ENCODE measurements around the gene RIPK1.

RIPK1 gene

GRCh38 chr6:3033652-3034051 lies 34.6 kb upstream of the RIPK1 start:
- H3K27me3 ChIP-seq, result no peaks in the 10 kb centered on the region
- no peaks in the 10 kb centered on the region for H3K36me3 ChIP-seq
- no peak for TF ChIP-seq CTCF (IDR thresholded peaks at IDR 0.05)
- no peaks in the 10 kb centered on the region for H3K9me3 ChIP-seq
- peaks cover 3 to 8% of the 10 kb centered on the region in 2 experiments for H3K4me1 ChIP-seq (ENCODE audit: control insufficient read depth in 1 of 2, insufficient read depth in 1 of 2, low read depth in 1 of 2, low read length in 1 of 2)
- H3K4me3 ChIP-seq (ENCODE audit: low read depth in 1 of 2, low read length in 1 of 2), result no peak overlapping the region
- H3K27ac ChIP-seq, result no peak overlapping the region

GRCh38 chr6:3035397-3035796 lies 32.9 kb upstream of the RIPK1 start:
- no peaks in the 10 kb centered on the region for H3K9me3 ChIP-seq

GRCh38 chr6:3036861-3037637 lies 31.2 kb upstream of the RIPK1 start:
- Histone ChIP-seq H3K4me3 (ENCODE audit: low read depth in 1 of 2, low read length in 1 of 2) (no peak overlapping the region), H3K27me3 (no peaks in the 10 kb centered on the region), H3K27ac (no peak overlapping the region), H3K4me1 (ENCODE audit: control insufficient read depth in 1 of 2, insufficient read depth in 1 of 2, low read depth in 1 of 2, low read length in 1 of 2) (peaks cover 3 to 8% of the 10 kb centered on the region in 2 experiments), H3K9me3 (no peaks in the 10 kb centered on the region), H3K36me3 (no peaks in the 10 kb centered on the region)
- no peak for TF ChIP-seq CTCF (IDR thresholded peaks at IDR 0.05)

More at GRCh38 chr6:3035397-3035796, 32.9 kb upstream of the RIPK1 start:
- Histone ChIP-seq H3K36me3 (no peaks in the 10 kb centered on the region), H3K27ac (no peak overlapping the region), H3K4me3 (ENCODE audit: low read depth in 1 of 2, low read length in 1 of 2) (no peak overlapping the region), H3K27me3 (no peaks in the 10 kb centered on the region), H3K4me1 (ENCODE audit: control insufficient read depth in 1 of 2, insufficient read depth in 1 of 2, low read depth in 1 of 2, low read length in 1 of 2) (peaks cover 3 to 8% of the 10 kb centered on the region in 2 experiments)
- no peak for TF ChIP-seq CTCF (IDR thresholded peaks at IDR 0.05)

- Histone ChIP-seq H3K27ac (no peak overlapping the region), H3K27me3 (no peaks in the 10 kb centered on the region), H3K4me3 (ENCODE audit: low read depth in 1 of 2, low read length in 1 of 2) (no peak overlapping the region), H3K4me1 (ENCODE audit: control insufficient read depth in 1 of 2, insufficient read depth in 1 of 2, low read depth in 1 of 2, low read length in 1 of 2) (peaks cover 3 to 8% of the 10 kb centered on the region in 2 experiments), H3K36me3 (no peaks in the 10 kb centered on the region), H3K9me3 (no peaks in the 10 kb centered on the region)
- TF ChIP-seq CTCF (IDR thresholded peaks at IDR 0.05), result no peak
Observed at GRCh38 chr6:3037638-3038365, 30.5 kb upstream of the RIPK1 start.

GRCh38 chr6:3039384-3039783 lies 28.9 kb upstream of the RIPK1 start:
- no peak overlapping the region for H3K27ac ChIP-seq
- H3K4me3 ChIP-seq (ENCODE audit: low read depth in 1 of 2, low read length in 1 of 2), result no peak overlapping the region
- no peak for TF ChIP-seq CTCF (IDR thresholded peaks at IDR 0.05)
- H3K36me3 ChIP-seq, result no peaks in the 10 kb centered on the region
- H3K4me1 ChIP-seq (ENCODE audit: control insufficient read depth in 1 of 2, insufficient read depth in 1 of 2, low read depth in 1 of 2, low read length in 1 of 2), result peaks cover 3 to 8% of the 10 kb centered on the region in 2 experiments
- H3K9me3 ChIP-seq, result no peaks in the 10 kb centered on the region
- H3K27me3 ChIP-seq, result no peaks in the 10 kb centered on the region
